HL-60 (cell line): ENCODE measurements around the gene SCIN.

Source experiments
- GABPA ChIP-seq: IDR thresholded peaks from 2 replicates; pipeline ENCODE4 v1.6.1; 2012; ENCODE audit warnings: low read depth
- POLR2AphosphoS5 ChIP-seq: IDR thresholded peaks from 2 replicates; pipeline ENCODE4 v1.6.1; 2012; ENCODE audit warnings: low read depth
- TF ChIP-seq, protein P1 (sequence below): IDR thresholded peaks from one replicate; pipeline ENCODE4 v1.5.1; 2011; ENCODE audit warnings: low read length, control low read depth, inconsistent platforms; ENCODE audit not compliant: insufficient read depth
- TF ChIP-seq, protein P2 (sequence below): IDR thresholded peaks from 2 replicates; pipeline ENCODE4 v1.6.1; 2012; ENCODE audit warnings: low read depth; ENCODE audit not compliant: insufficient replicate concordance

- TF ChIP-seq GABPA (no peak), POLR2AphosphoS5 (0 out of 2 replicates have a peak, but pooled peaks have one; percentile 10)
- TF ChIP-seq, protein P1, sequence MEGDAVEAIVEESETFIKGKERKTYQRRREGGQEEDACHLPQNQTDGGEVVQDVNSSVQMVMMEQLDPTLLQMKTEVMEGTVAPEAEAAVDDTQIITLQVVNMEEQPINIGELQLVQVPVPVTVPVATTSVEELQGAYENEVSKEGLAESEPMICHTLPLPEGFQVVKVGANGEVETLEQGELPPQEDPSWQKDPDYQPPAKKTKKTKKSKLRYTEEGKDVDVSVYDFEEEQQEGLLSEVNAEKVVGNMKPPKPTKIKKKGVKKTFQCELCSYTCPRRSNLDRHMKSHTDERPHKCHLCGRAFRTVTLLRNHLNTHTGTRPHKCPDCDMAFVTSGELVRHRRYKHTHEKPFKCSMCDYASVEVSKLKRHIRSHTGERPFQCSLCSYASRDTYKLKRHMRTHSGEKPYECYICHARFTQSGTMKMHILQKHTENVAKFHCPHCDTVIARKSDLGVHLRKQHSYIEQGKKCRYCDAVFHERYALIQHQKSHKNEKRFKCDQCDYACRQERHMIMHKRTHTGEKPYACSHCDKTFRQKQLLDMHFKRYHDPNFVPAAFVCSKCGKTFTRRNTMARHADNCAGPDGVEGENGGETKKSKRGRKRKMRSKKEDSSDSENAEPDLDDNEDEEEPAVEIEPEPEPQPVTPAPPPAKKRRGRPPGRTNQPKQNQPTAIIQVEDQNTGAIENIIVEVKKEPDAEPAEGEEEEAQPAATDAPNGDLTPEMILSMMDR, result peak; percentile 83
- TF ChIP-seq, protein P2, sequence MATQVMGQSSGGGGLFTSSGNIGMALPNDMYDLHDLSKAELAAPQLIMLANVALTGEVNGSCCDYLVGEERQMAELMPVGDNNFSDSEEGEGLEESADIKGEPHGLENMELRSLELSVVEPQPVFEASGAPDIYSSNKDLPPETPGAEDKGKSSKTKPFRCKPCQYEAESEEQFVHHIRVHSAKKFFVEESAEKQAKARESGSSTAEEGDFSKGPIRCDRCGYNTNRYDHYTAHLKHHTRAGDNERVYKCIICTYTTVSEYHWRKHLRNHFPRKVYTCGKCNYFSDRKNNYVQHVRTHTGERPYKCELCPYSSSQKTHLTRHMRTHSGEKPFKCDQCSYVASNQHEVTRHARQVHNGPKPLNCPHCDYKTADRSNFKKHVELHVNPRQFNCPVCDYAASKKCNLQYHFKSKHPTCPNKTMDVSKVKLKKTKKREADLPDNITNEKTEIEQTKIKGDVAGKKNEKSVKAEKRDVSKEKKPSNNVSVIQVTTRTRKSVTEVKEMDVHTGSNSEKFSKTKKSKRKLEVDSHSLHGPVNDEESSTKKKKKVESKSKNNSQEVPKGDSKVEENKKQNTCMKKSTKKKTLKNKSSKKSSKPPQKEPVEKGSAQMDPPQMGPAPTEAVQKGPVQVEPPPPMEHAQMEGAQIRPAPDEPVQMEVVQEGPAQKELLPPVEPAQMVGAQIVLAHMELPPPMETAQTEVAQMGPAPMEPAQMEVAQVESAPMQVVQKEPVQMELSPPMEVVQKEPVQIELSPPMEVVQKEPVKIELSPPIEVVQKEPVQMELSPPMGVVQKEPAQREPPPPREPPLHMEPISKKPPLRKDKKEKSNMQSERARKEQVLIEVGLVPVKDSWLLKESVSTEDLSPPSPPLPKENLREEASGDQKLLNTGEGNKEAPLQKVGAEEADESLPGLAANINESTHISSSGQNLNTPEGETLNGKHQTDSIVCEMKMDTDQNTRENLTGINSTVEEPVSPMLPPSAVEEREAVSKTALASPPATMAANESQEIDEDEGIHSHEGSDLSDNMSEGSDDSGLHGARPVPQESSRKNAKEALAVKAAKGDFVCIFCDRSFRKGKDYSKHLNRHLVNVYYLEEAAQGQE, result no peak
These were observed 115.8 kb downstream of the SCIN start for GRCh38 chr7:12686234-12686890.
